ENCODE data around the gene PAPSS2.
"Not testable (repeated sequence)": the region's sequence is repeated elsewhere in the genome, so short reads cannot be mapped to it uniquely, and the experiment has no call there.

The PAPSS2 gene

GRCh38 chr10:87634311-87634710 is 25.4 kb upstream of the PAPSS2 start:
- no peak for ATAC-seq
- Mint-ChIP-seq H3K27me3 (no peaks in the 10 kb centered on the region), H3K4me1 (peaks cover 22% of the 10 kb centered on the region), H3K9me3 (peaks cover 5% of the 10 kb centered on the region), H3K27ac (no peak overlapping the region), H3K36me3 (no peaks in the 10 kb centered on the region), H3K4me3 (no peak overlapping the region)

- peaks cover 5% of the 10 kb centered on the region for H3K9me3 Mint-ChIP-seq
- H3K36me3 Mint-ChIP-seq: no peaks in the 10 kb centered on the region
- H3K4me3 Mint-ChIP-seq: peak overlapping the region; percentile 31
- no peaks in the 10 kb centered on the region for H3K27me3 Mint-ChIP-seq
- H3K4me1 Mint-ChIP-seq: peaks cover 22% of the 10 kb centered on the region
- peak; percentile 83 for ATAC-seq
- peak overlapping the region; percentile 81 for H3K27ac Mint-ChIP-seq
Measured at GRCh38 chr10:87635498-87636312, 24.0 kb upstream of the PAPSS2 start.

- H3K9me3 Mint-ChIP-seq: peaks cover 5% of the 10 kb centered on the region
- no peak for ATAC-seq
- no peak overlapping the region for H3K4me3 Mint-ChIP-seq
- peaks cover 22% of the 10 kb centered on the region for H3K4me1 Mint-ChIP-seq
- H3K27ac Mint-ChIP-seq: peak overlapping the region; percentile 81
- no peaks in the 10 kb centered on the region for H3K36me3 Mint-ChIP-seq
- no peaks in the 10 kb centered on the region for H3K27me3 Mint-ChIP-seq
Measured at GRCh38 chr10:87636313-87636915, 23.3 kb upstream of the PAPSS2 start.

- no peaks in the 10 kb centered on the region for H3K27me3 Mint-ChIP-seq
- no peak overlapping the region for H3K27ac Mint-ChIP-seq
- H3K9me3 Mint-ChIP-seq: peaks cover 2% of the 10 kb centered on the region
- H3K36me3 Mint-ChIP-seq: no peaks in the 10 kb centered on the region
- H3K4me3 Mint-ChIP-seq: no peak overlapping the region
- no peak for ATAC-seq
- peaks cover 23% of the 10 kb centered on the region for H3K4me1 Mint-ChIP-seq
Measured at GRCh38 chr10:87639493-87639892, 20.2 kb upstream of the PAPSS2 start.

GRCh38 chr10:87640043-87640442 is 19.6 kb upstream of the PAPSS2 start:
- Mint-ChIP-seq H3K27ac (no peak overlapping the region), H3K4me3 (no peak overlapping the region), H3K27me3 (no peaks in the 10 kb centered on the region), H3K36me3 (no peaks in the 10 kb centered on the region), H3K4me1 (peaks cover 21% of the 10 kb centered on the region), H3K9me3 (peaks cover 2% of the 10 kb centered on the region)
- ATAC-seq: no peak

GRCh38 chr10:87642486-87642885 is 17.2 kb upstream of the PAPSS2 start:
- H3K27me3 Mint-ChIP-seq: no peaks in the 10 kb centered on the region
- H3K36me3 Mint-ChIP-seq: no peaks in the 10 kb centered on the region
- peaks cover 6% of the 10 kb centered on the region for H3K9me3 Mint-ChIP-seq
- no peak for ATAC-seq
- H3K4me3 Mint-ChIP-seq: no peak overlapping the region
- H3K27ac Mint-ChIP-seq: no peak overlapping the region
- H3K4me1 Mint-ChIP-seq: peaks cover 4% of the 10 kb centered on the region

- no peak overlapping the region for H3K4me3 Mint-ChIP-seq
- ATAC-seq: no peak
- no peaks in the 10 kb centered on the region for H3K27me3 Mint-ChIP-seq
- H3K4me1 Mint-ChIP-seq: peaks cover 4% of the 10 kb centered on the region
- H3K9me3 Mint-ChIP-seq: peaks cover 6% of the 10 kb centered on the region
- H3K27ac Mint-ChIP-seq: no peak overlapping the region
- H3K36me3 Mint-ChIP-seq: no peaks in the 10 kb centered on the region
Measured at GRCh38 chr10:87642988-87643387, 16.7 kb upstream of the PAPSS2 start.

GRCh38 chr10:87643920-87644319 is 15.8 kb upstream of the PAPSS2 start:
- Mint-ChIP-seq H3K4me1 (peaks cover 4% of the 10 kb centered on the region), H3K27ac (no peak overlapping the region), H3K36me3 (no peaks in the 10 kb centered on the region), H3K4me3 (no peak overlapping the region), H3K9me3 (peaks cover 6% of the 10 kb centered on the region), H3K27me3 (peaks cover 8% of the 10 kb centered on the region)
- ATAC-seq: no peak

GRCh38 chr10:87644500-87644899 is 15.2 kb upstream of the PAPSS2 start:
- H3K9me3 Mint-ChIP-seq, H3K4me1 Mint-ChIP-seq, H3K4me3 Mint-ChIP-seq, ATAC-seq, H3K36me3 Mint-ChIP-seq, H3K27ac Mint-ChIP-seq: not testable (repeated sequence)
- peaks cover 11% of the 10 kb centered on the region for H3K27me3 Mint-ChIP-seq

GRCh38 chr10:87646192-87646909 is 13.3 kb upstream of the PAPSS2 start:
- Mint-ChIP-seq H3K27me3 (peaks cover 13% of the 10 kb centered on the region), H3K4me3 (no peak overlapping the region), H3K36me3 (no peaks in the 10 kb centered on the region), H3K4me1 (peaks cover 4% of the 10 kb centered on the region), H3K9me3 (peaks cover 6% of the 10 kb centered on the region), H3K27ac (no peak overlapping the region)
- ATAC-seq: no peak

- no peak overlapping the region for H3K4me3 Mint-ChIP-seq
- ATAC-seq: peak; percentile 59
- H3K27me3 Mint-ChIP-seq: peaks cover 19% of the 10 kb centered on the region
- no peak overlapping the region for H3K27ac Mint-ChIP-seq
- peaks cover 6% of the 10 kb centered on the region for H3K9me3 Mint-ChIP-seq
- H3K4me1 Mint-ChIP-seq: peaks cover 4% of the 10 kb centered on the region
- no peaks in the 10 kb centered on the region for H3K36me3 Mint-ChIP-seq
Measured at GRCh38 chr10:87646935-87647334, 12.7 kb upstream of the PAPSS2 start.

- H3K27me3 Mint-ChIP-seq: peaks cover 29% of the 10 kb centered on the region
- no peak for ATAC-seq
- H3K4me1 Mint-ChIP-seq: no peaks in the 10 kb centered on the region
- H3K9me3 Mint-ChIP-seq: peaks cover 3% of the 10 kb centered on the region
- no peak overlapping the region for H3K4me3 Mint-ChIP-seq
- H3K36me3 Mint-ChIP-seq: no peaks in the 10 kb centered on the region
- H3K27ac Mint-ChIP-seq: no peak overlapping the region
Measured at GRCh38 chr10:87650838-87651589, 8.7 kb upstream of the PAPSS2 start.

- Mint-ChIP-seq H3K9me3 (no peaks in the 10 kb centered on the region), H3K27me3 (peaks cover 30% of the 10 kb centered on the region), H3K36me3 (no peaks in the 10 kb centered on the region), H3K27ac (no peak overlapping the region), H3K4me3 (no peak overlapping the region), H3K4me1 (no peaks in the 10 kb centered on the region)
- no peak for ATAC-seq
Measured at GRCh38 chr10:87651801-87652200, 7.9 kb upstream of the PAPSS2 start.

GRCh38 chr10:87652261-87652660 is 7.4 kb upstream of the PAPSS2 start:
- Mint-ChIP-seq H3K36me3 (no peaks in the 10 kb centered on the region), H3K9me3 (no peaks in the 10 kb centered on the region), H3K27me3 (peaks cover 30% of the 10 kb centered on the region), H3K4me1 (no peaks in the 10 kb centered on the region), H3K4me3 (no peak overlapping the region), H3K27ac (no peak overlapping the region)
- ATAC-seq: no peak

GRCh38 chr10:87654212-87654611 is 5.5 kb upstream of the PAPSS2 start:
- H3K9me3 Mint-ChIP-seq: no peaks in the 10 kb centered on the region
- H3K4me3 Mint-ChIP-seq: no peak overlapping the region
- no peak overlapping the region for H3K27ac Mint-ChIP-seq
- H3K27me3 Mint-ChIP-seq: peaks cover 28% of the 10 kb centered on the region
- ATAC-seq: no peak
- no peaks in the 10 kb centered on the region for H3K36me3 Mint-ChIP-seq
- H3K4me1 Mint-ChIP-seq: no peaks in the 10 kb centered on the region
